HUES6 (cell line): ENCODE results near the gene MPST.

Source experiments
- H3K27ac ChIP-seq: 2 replicates; pipeline ENCODE4 v1.7.0; 2013; ENCODE audit warnings: low read depth, mild to moderate bottlenecking, low read length, inconsistent platforms
- H3K27me3 ChIP-seq: 2 replicates; pipeline ENCODE4 v1.6.1; 2013; ENCODE audit warnings: low read length; ENCODE audit not compliant: control insufficient read depth, insufficient read depth
- H3K36me3 ChIP-seq: 2 replicates; pipeline ENCODE4 v1.6.1; 2013; ENCODE audit warnings: low read length; ENCODE audit not compliant: control insufficient read depth, insufficient read depth
- H3K4me1 ChIP-seq: 2 replicates; pipeline ENCODE4 v1.6.1; 2013; ENCODE audit warnings: low read length; ENCODE audit not compliant: control insufficient read depth, insufficient read depth
- H3K4me3 ChIP-seq: 2 replicates; pipeline ENCODE4 v1.5.1; 2013; ENCODE audit warnings: low read depth, low read length
- H3K9ac ChIP-seq: one replicate; pipeline ENCODE4 v1.6.1; 2013; ENCODE audit warnings: mild to moderate bottlenecking, low read length
- H3K9me3 ChIP-seq: 2 replicates; pipeline ENCODE4 v1.6.1; 2013; ENCODE audit warnings: low read depth, low read length; ENCODE audit not compliant: control insufficient read depth, insufficient read depth

Gene MPST

GRCh38 chr22:37049224-37049623 is 29.7 kb downstream of the MPST start:
- H3K4me1 ChIP-seq: peaks cover 7% of the 10 kb centered on the region; the same call in 1 of the 2 replicates
- no peaks in the 10 kb centered on the region for H3K9me3 ChIP-seq
- peaks cover 6% of the 10 kb centered on the region; the same call in 1 of the 2 replicates for H3K27me3 ChIP-seq
- no peak overlapping the region for H3K9ac ChIP-seq
- H3K27ac ChIP-seq: no peak overlapping the region
- H3K4me3 ChIP-seq: no peak overlapping the region
- H3K36me3 ChIP-seq: peaks cover 5% of the 10 kb centered on the region; the same call in 1 of the 2 replicates

- peaks cover 10% of the 10 kb centered on the region; the same call in 1 of the 2 replicates for H3K36me3 ChIP-seq
- H3K4me3 ChIP-seq: peak overlapping the region; percentile 92; the same call in 1 of the 2 replicates
- H3K9me3 ChIP-seq: no peaks in the 10 kb centered on the region
- H3K27me3 ChIP-seq: peaks cover 6% of the 10 kb centered on the region; the same call in 1 of the 2 replicates
- peaks cover 7% of the 10 kb centered on the region; the same call in 1 of the 2 replicates for H3K4me1 ChIP-seq
- H3K9ac ChIP-seq: no peak overlapping the region
- no peak overlapping the region for H3K27ac ChIP-seq
Observed at GRCh38 chr22:37050913-37051312, 31.4 kb downstream of the MPST start.

- peaks cover 18% of the 10 kb centered on the region for H3K36me3 ChIP-seq
- H3K27ac ChIP-seq: no peak within 1 kb of the TSS
- peaks cover 6% of the 10 kb centered on the region; the same call in 1 of the 2 replicates for H3K27me3 ChIP-seq
- peak within 1 kb of the TSS; percentile 53 for H3K9ac ChIP-seq
- no peaks in the 10 kb centered on the region for H3K9me3 ChIP-seq
- H3K4me1 ChIP-seq: peaks cover 7% of the 10 kb centered on the region; the same call in 1 of the 2 replicates
- H3K4me3 ChIP-seq: peak within 1 kb of the TSS; percentile 92
Observed at GRCh38 chr22:37051391-37052385, 32.1 kb downstream of the MPST start, which contains the start of gene KCTD17. Gene KCTD17 (plus strand): TSS chr22:37051742. CDS start chr22:37051761, 19 bp downstream.

- Histone ChIP-seq H3K4me1 (peaks cover 7% of the 10 kb centered on the region; the same call in 1 of the 2 replicates), H3K4me3 (peak overlapping the region; percentile 92), H3K9ac (peak overlapping the region; percentile 20), H3K27me3 (peaks cover 6% of the 10 kb centered on the region; the same call in 1 of the 2 replicates), H3K36me3 (peaks cover 27% of the 10 kb centered on the region), H3K27ac (no peak overlapping the region), H3K9me3 (no peaks in the 10 kb centered on the region)
Observed at GRCh38 chr22:37052386-37053309, 33.1 kb downstream of the MPST start.

GRCh38 chr22:37053310-37054055 is 33.9 kb downstream of the MPST start:
- no peaks in the 10 kb centered on the region for H3K9me3 ChIP-seq
- H3K4me3 ChIP-seq: no peak overlapping the region
- H3K36me3 ChIP-seq: peaks cover 35% of the 10 kb centered on the region
- H3K27ac ChIP-seq: no peak overlapping the region
- H3K9ac ChIP-seq: peak overlapping the region; percentile 20
- H3K4me1 ChIP-seq: peaks cover 7% of the 10 kb centered on the region; the same call in 1 of the 2 replicates
- peaks cover 6% of the 10 kb centered on the region; the same call in 1 of the 2 replicates for H3K27me3 ChIP-seq

- Histone ChIP-seq H3K4me1 (peaks cover 7% of the 10 kb centered on the region), H3K27ac (no peak overlapping the region), H3K9ac (no peak overlapping the region), H3K9me3 (no peaks in the 10 kb centered on the region), H3K27me3 (peaks cover 6% of the 10 kb centered on the region; the same call in 1 of the 2 replicates), H3K36me3 (peaks cover 35% of the 10 kb centered on the region), H3K4me3 (no peak overlapping the region)
Observed at GRCh38 chr22:37054056-37054395, 34.5 kb downstream of the MPST start.

GRCh38 chr22:37054600-37055365 is 35.2 kb downstream of the MPST start:
- peaks cover 6% of the 10 kb centered on the region; the same call in 1 of the 2 replicates for H3K27me3 ChIP-seq
- peaks cover 7% of the 10 kb centered on the region for H3K4me1 ChIP-seq
- H3K27ac ChIP-seq: no peak overlapping the region
- H3K4me3 ChIP-seq: no peak overlapping the region
- no peaks in the 10 kb centered on the region for H3K9me3 ChIP-seq
- peaks cover 35% of the 10 kb centered on the region for H3K36me3 ChIP-seq
- H3K9ac ChIP-seq: no peak overlapping the region

- Histone ChIP-seq H3K4me3 (no peak overlapping the region), H3K4me1 (peaks cover 4% of the 10 kb centered on the region), H3K27ac (no peak overlapping the region), H3K36me3 (peaks cover 41% of the 10 kb centered on the region), H3K9ac (no peak overlapping the region), H3K9me3 (no peaks in the 10 kb centered on the region), H3K27me3 (no peaks in the 10 kb centered on the region)
Observed at GRCh38 chr22:37056246-37056645, 36.7 kb downstream of the MPST start.

GRCh38 chr22:37057226-37057625 is 37.7 kb downstream of the MPST start:
- no peaks in the 10 kb centered on the region for H3K27me3 ChIP-seq
- no peaks in the 10 kb centered on the region for H3K9me3 ChIP-seq
- peaks cover 10% of the 10 kb centered on the region for H3K4me1 ChIP-seq
- H3K4me3 ChIP-seq: no peak overlapping the region
- no peak overlapping the region for H3K27ac ChIP-seq
- no peak overlapping the region for H3K9ac ChIP-seq
- H3K36me3 ChIP-seq: peaks cover 41% of the 10 kb centered on the region
